Chondrocyte (in vitro differentiated cells): ENCODE results near the gene IQCK. TPM values are rescaled to one million over a fixed set of nuclear protein-coding genes. Genes with fewer than 3 reads are reported as not detected.
A peak's percentile ranks its signal among the peaks of the same experiment; 100 is the strongest.

ENCODE experiments used
- DNase-seq: peaks from one replicate; pipeline ENCODE4 v3.0.0; 2021; ENCODE audit warnings: mixed read lengths, low spot score
- H3K27ac Mint-ChIP-seq: one replicate; pipeline ENCODE4 v1.8.0; 2021; ENCODE audit warnings: mild to moderate bottlenecking, moderate library complexity, mixed read lengths; ENCODE audit not compliant: unreplicated experiment
- H3K27me3 Mint-ChIP-seq: 2 replicates; pipeline ENCODE4 v1.8.0; 2021; ENCODE audit warnings: low read depth, mixed read lengths
- H3K36me3 Mint-ChIP-seq: 2 replicates; pipeline ENCODE4 v1.8.0; 2021; ENCODE audit warnings: low read depth, mixed read lengths
- H3K4me1 Mint-ChIP-seq: 2 replicates; pipeline ENCODE4 v1.8.0; 2021; ENCODE audit warnings: low read depth, mild to moderate bottlenecking, mixed read lengths
- H3K4me3 Mint-ChIP-seq: one replicate; pipeline ENCODE4 v1.8.0; 2021; ENCODE audit warnings: mild to moderate bottlenecking, moderate library complexity, mixed read lengths; ENCODE audit not compliant: unreplicated experiment
- H3K9me3 Mint-ChIP-seq: 2 replicates; pipeline ENCODE4 v1.8.0; 2021; ENCODE audit warnings: low read depth, mixed read lengths
- total RNA-seq: library from RNA; stranded (reverse); gene quantifications from 3 replicates; pipeline ENCODE4 v1.2.1, GENCODE V29; 2021
- TF ChIP-seq, protein P1 (sequence below): fragments of 200-600 bp; sonication (generic); IDR thresholded peaks from 2 replicates; pipeline ENCODE4 v1.5.0; 2021; ENCODE audit warnings: antibody characterized with exemption, mild to moderate bottlenecking, moderate library complexity

Gene IQCK
- total RNA-seq, 1 donor from 2014 or later: 3.8 TPM

DNA sequence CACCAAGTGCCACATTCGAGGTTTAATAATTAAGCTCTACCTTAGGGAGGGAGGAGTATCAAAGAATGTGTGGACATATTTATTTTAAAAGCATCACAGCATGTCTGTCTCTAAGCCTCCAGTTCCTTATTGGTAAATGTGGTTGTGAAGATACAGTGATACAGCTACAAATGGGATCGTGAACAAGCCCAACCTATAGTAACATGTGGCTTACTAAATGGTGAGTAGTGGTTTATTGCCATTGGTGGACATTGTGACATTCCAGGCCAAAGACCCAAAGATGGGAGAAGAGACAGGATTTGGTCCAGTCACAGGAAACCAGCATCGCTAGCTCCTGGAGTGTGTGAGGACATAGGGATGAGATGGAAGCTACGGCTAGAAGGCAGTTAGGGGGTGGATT, 51.2 kb downstream of the IQCK start:
- Mint-ChIP-seq H3K27ac (no peak overlapping the region), H3K36me3 (no peaks in the 10 kb centered on the region), H3K4me1 (no peaks in the 10 kb centered on the region), H3K4me3 (no peak overlapping the region), H3K27me3 (no peaks in the 10 kb centered on the region), H3K9me3 (peaks cover 15% of the 10 kb centered on the region)
- TF ChIP-seq, protein P1, sequence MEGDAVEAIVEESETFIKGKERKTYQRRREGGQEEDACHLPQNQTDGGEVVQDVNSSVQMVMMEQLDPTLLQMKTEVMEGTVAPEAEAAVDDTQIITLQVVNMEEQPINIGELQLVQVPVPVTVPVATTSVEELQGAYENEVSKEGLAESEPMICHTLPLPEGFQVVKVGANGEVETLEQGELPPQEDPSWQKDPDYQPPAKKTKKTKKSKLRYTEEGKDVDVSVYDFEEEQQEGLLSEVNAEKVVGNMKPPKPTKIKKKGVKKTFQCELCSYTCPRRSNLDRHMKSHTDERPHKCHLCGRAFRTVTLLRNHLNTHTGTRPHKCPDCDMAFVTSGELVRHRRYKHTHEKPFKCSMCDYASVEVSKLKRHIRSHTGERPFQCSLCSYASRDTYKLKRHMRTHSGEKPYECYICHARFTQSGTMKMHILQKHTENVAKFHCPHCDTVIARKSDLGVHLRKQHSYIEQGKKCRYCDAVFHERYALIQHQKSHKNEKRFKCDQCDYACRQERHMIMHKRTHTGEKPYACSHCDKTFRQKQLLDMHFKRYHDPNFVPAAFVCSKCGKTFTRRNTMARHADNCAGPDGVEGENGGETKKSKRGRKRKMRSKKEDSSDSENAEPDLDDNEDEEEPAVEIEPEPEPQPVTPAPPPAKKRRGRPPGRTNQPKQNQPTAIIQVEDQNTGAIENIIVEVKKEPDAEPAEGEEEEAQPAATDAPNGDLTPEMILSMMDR: no peak
- no peak for DNase-seq

- H3K27ac Mint-ChIP-seq: no peak overlapping the region
- H3K36me3 Mint-ChIP-seq: no peaks in the 10 kb centered on the region
- no peaks in the 10 kb centered on the region for H3K4me1 Mint-ChIP-seq
- DNase-seq: no peak
- H3K4me3 Mint-ChIP-seq: no peak overlapping the region
- peaks cover 15% of the 10 kb centered on the region for H3K9me3 Mint-ChIP-seq
- H3K27me3 Mint-ChIP-seq: no peaks in the 10 kb centered on the region
- TF ChIP-seq, protein P1: no peak
Measured at GRCh38 chr16:19771040-19771439, 53.0 kb downstream of the IQCK start.

DNA sequence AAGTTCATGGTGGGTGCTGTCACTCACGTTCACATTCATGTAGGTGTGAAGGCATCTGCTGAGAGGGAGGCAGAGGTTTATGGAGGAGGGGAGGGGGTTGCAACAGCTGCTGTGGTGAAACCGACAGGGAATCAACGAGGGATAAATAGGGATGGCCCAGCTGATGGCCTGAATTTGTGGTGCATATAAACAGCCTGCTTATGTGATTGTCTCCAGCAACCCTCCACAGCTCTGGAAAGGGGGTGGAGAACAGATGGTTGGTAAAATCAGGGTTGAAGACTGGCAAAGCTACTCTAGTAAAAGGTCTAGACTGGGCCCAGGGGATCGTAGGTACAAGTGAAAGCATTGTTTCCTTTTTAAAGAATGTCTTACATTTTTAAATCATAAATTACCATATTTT, 53.7 kb downstream of the IQCK start:
- H3K27me3 Mint-ChIP-seq: no peaks in the 10 kb centered on the region
- TF ChIP-seq, protein P1: no peak
- no peak overlapping the region for H3K4me3 Mint-ChIP-seq
- no peak for DNase-seq
- no peak overlapping the region for H3K27ac Mint-ChIP-seq
- H3K36me3 Mint-ChIP-seq: no peaks in the 10 kb centered on the region
- H3K9me3 Mint-ChIP-seq: peaks cover 15% of the 10 kb centered on the region
- H3K4me1 Mint-ChIP-seq: no peaks in the 10 kb centered on the region

GRCh38 chr16:19774024-19774423, 56.0 kb downstream of the IQCK start:
- Mint-ChIP-seq H3K27ac (peak overlapping the region; percentile 27), H3K9me3 (peaks cover 11% of the 10 kb centered on the region), H3K4me1 (no peaks in the 10 kb centered on the region), H3K27me3 (no peaks in the 10 kb centered on the region), H3K36me3 (no peaks in the 10 kb centered on the region), H3K4me3 (no peak overlapping the region)
- TF ChIP-seq, protein P1: no peak
- no peak for DNase-seq

GRCh38 chr16:19776147-19776546, 58.1 kb downstream of the IQCK start:
- TF ChIP-seq, protein P1: no peak
- H3K27me3 Mint-ChIP-seq: no peaks in the 10 kb centered on the region
- no peak for DNase-seq
- no peaks in the 10 kb centered on the region for H3K36me3 Mint-ChIP-seq
- no peak overlapping the region for H3K27ac Mint-ChIP-seq
- no peaks in the 10 kb centered on the region for H3K9me3 Mint-ChIP-seq
- H3K4me1 Mint-ChIP-seq: no peaks in the 10 kb centered on the region
- H3K4me3 Mint-ChIP-seq: no peak overlapping the region
